Hepatocyte (in vitro differentiated cells): ENCODE results near the gene ADAM12. TPM values are rescaled to one million over a fixed set of nuclear protein-coding genes. Genes with fewer than 3 reads are reported as not detected.

Source experiments
- DNase-seq: peaks from one replicate; pipeline ENCODE4 v3.0.0-alpha.2; 2016; ENCODE audit warnings: low spot score
- H2AFZ ChIP-seq: fragments of 200-600 bp; sonication (generic); 2 replicates; pipeline ENCODE4 v1.6.0; 2016; ENCODE audit warnings: antibody characterized with exemption, mild to moderate bottlenecking
- H3K27ac ChIP-seq: fragments of 200-600 bp; sonication (generic); 2 replicates; pipeline ENCODE4 v1.5.1; 2016; ENCODE audit warnings: mild to moderate bottlenecking
- H3K27me3 ChIP-seq: fragments of 200-600 bp; sonication (generic); 2 replicates; pipeline ENCODE4 v1.6.1; 2016
- H3K36me3 ChIP-seq: fragments of 200-600 bp; sonication (generic); replicated peaks from 2 replicates; pipeline ENCODE4 v1.5.1; 2016; ENCODE audit warnings: low read depth; ENCODE audit not compliant: insufficient read depth
- H3K4me1 ChIP-seq: fragments of 200-600 bp; sonication (generic); 2 replicates; pipeline ENCODE4 v1.5.1; 2016; ENCODE audit warnings: mild to moderate bottlenecking, moderate library complexity; ENCODE audit not compliant: insufficient read depth
- H3K4me2 ChIP-seq: fragments of 200-600 bp; sonication (generic); 2 replicates; pipeline ENCODE4 v1.6.0; 2016
- H3K4me3 ChIP-seq: fragments of 200-600 bp; sonication (generic); 2 replicates; pipeline ENCODE4 v1.5.1; 2016; ENCODE audit warnings: mild to moderate bottlenecking
- H3K79me2 ChIP-seq: fragments of 200-600 bp; sonication (generic); 2 replicates; pipeline ENCODE4 v1.6.0; 2017; ENCODE audit warnings: mild to moderate bottlenecking
- H3K9me2 ChIP-seq: fragments of 200-600 bp; sonication (generic); replicated peaks from 2 replicates; pipeline ENCODE4 v1.6.0; 2017; ENCODE audit warnings: mild to moderate bottlenecking; ENCODE audit not compliant: insufficient read depth
- H3K9me3 ChIP-seq: fragments of 200-600 bp; sonication (generic); 2 replicates; pipeline ENCODE4 v1.5.1; 2016; ENCODE audit warnings: low read depth, mild to moderate bottlenecking
- H4K20me1 ChIP-seq: fragments of 200-600 bp; sonication (generic); 2 replicates; pipeline ENCODE4 v1.6.0; 2016; ENCODE audit warnings: mild to moderate bottlenecking; ENCODE audit not compliant: insufficient read depth, poor library complexity, severe bottlenecking
- EZH2 ChIP-seq: fragments of 200-600 bp; sonication (generic); IDR thresholded peaks from 2 replicates; pipeline ENCODE4 v1.6.1; 2016; ENCODE audit warnings: antibody characterized with exemption, mild to moderate bottlenecking, borderline replicate concordance
- EZH2phosphoT487 ChIP-seq: fragments of 200-600 bp; sonication (generic); IDR thresholded peaks from one replicate; pipeline ENCODE4 v1.6.1; 2018; ENCODE audit warnings: antibody characterized with exemption, mild to moderate bottlenecking, low read depth, moderate library complexity; ENCODE audit not compliant: unreplicated experiment, severe bottlenecking
- WGBS: methylation state at CpG from one replicate; pipeline ENCODE4 v1.1.6; 2016; ENCODE audit warnings: low lambda C conversion rate; ENCODE audit errors: missing lambda C conversion rate; 5-methylcytosine and 5-hydroxymethylcytosine counted together
- polyA plus RNA-seq: library from polyadenylated mRNA; unstranded; fragments of >200 nt; fragmentation: Nextera tagmentation; extraction: Ambion mirVana; gene quantifications from 2 replicates; pipeline ENCODE4 v1.2.1, GENCODE V29; 2016
- total RNA-seq: library from RNA; depleted of rRNA; stranded (reverse); fragments of >200 nt; gene quantifications from 2 replicates; pipeline ENCODE4 v1.2.3, GENCODE V29; 2014
- TF ChIP-seq, protein P1 (sequence below): fragments of 200-600 bp; sonication (generic); IDR thresholded peaks from 2 replicates; pipeline ENCODE4 v1.5.1; 2016; ENCODE audit warnings: antibody characterized with exemption, mild to moderate bottlenecking; ENCODE audit not compliant: poor library complexity

The ADAM12 gene
- total and polyA plus RNA-seq, 2 experiments from 2014 or later = 4.9 to 11.3 TPM

DNA sequence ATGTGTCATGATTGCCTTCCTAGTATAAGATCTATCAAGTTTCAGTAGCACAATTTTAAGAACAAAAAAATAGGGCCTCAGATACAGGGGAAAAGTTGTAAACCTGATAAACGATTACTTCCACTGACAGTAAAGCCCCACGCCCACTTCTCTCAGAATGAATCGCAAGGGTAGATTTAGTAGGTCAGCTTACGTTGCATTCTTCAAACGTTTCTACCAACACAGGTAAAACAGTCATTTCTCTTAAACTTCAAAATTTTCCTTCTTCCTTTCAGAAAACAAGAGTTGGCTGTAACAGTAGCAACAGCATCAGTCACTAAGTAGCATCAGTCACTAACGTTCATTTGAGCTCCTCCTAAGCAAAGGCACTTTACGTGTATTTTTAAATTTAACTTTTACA lies 221.5 kb downstream of the ADAM12 start:
- no peak for DNase-seq
- H3K4me1 ChIP-seq = no peaks in the 10 kb centered on the region
- no peaks in the 10 kb centered on the region for H3K79me2 ChIP-seq
- no peak overlapping the region for H2AFZ ChIP-seq
- H3K27ac ChIP-seq = no peak overlapping the region
- no peak for TF ChIP-seq EZH2
- no peaks in the 10 kb centered on the region for H3K27me3 ChIP-seq
- H3K9me3 ChIP-seq = no peaks in the 10 kb centered on the region
- H3K36me3 ChIP-seq = no peaks in the 10 kb centered on the region
- no peak overlapping the region for H3K4me2 ChIP-seq
- no peaks in the 10 kb centered on the region for H4K20me1 ChIP-seq
- no peak overlapping the region for H3K4me3 ChIP-seq
- H3K9me2 ChIP-seq = no peaks in the 10 kb centered on the region
- WGBS = 81% methylated on average over 7 of the region's 7 CpGs

DNA sequence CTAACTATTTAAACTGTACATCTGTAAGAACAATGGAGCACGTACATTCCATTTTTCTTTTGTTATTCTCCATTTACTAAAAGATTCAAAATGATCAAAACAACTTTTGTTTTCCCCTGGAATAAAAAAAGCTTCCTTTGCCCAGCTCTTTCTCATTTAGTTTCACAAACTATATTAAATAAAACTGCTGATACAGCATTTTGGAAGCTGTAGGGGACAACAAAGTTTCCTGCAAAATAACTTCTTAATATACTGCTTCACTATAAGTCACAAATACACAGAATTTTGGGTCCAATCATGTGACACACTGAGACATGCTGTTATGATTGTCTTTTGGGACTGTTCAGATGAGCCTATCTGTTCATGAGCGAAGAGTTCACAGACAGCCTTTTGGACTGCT lies 222.4 kb downstream of the ADAM12 start:
- Histone ChIP-seq H3K4me2 (no peak overlapping the region), H3K9me3 (no peaks in the 10 kb centered on the region), H3K27me3 (no peaks in the 10 kb centered on the region), H4K20me1 (no peaks in the 10 kb centered on the region), H2AFZ (no peak overlapping the region), H3K4me3 (no peak overlapping the region), H3K9me2 (no peaks in the 10 kb centered on the region), H3K79me2 (no peaks in the 10 kb centered on the region), H3K4me1 (no peaks in the 10 kb centered on the region), H3K36me3 (no peaks in the 10 kb centered on the region), H3K27ac (no peak overlapping the region)
- TF ChIP-seq EZH2 (no peak), EZH2phosphoT487 (no peak)
- TF ChIP-seq, protein P1, sequence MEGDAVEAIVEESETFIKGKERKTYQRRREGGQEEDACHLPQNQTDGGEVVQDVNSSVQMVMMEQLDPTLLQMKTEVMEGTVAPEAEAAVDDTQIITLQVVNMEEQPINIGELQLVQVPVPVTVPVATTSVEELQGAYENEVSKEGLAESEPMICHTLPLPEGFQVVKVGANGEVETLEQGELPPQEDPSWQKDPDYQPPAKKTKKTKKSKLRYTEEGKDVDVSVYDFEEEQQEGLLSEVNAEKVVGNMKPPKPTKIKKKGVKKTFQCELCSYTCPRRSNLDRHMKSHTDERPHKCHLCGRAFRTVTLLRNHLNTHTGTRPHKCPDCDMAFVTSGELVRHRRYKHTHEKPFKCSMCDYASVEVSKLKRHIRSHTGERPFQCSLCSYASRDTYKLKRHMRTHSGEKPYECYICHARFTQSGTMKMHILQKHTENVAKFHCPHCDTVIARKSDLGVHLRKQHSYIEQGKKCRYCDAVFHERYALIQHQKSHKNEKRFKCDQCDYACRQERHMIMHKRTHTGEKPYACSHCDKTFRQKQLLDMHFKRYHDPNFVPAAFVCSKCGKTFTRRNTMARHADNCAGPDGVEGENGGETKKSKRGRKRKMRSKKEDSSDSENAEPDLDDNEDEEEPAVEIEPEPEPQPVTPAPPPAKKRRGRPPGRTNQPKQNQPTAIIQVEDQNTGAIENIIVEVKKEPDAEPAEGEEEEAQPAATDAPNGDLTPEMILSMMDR = no peak
- 98% methylated on average over 2 of the region's 2 CpGs for WGBS
- DNase-seq = no peak

DNA sequence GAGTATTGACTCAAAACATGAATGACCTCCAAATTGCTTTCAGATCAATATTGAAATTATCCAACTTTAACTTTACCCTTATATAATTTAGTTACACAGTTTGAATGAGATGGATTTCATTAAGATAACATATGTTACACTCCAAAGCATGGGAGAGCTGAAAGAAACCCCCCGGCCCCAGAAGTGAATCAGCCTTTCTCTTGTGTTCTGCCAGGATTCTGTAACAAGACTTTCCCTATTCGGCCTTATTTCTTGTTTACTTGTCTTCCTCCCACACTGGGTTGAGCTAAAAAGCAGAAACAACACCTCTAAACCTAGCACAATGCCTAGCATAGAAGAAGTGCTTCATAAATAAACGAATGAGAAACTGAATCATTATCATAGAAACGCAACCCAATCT lies 224.8 kb downstream of the ADAM12 start:
- Histone ChIP-seq H3K4me1 (no peaks in the 10 kb centered on the region), H3K79me2 (no peaks in the 10 kb centered on the region), H3K36me3 (no peaks in the 10 kb centered on the region), H3K9me2 (no peaks in the 10 kb centered on the region), H2AFZ (no peak overlapping the region), H3K27ac (no peak overlapping the region), H3K4me2 (no peak overlapping the region), H3K9me3 (no peaks in the 10 kb centered on the region), H3K4me3 (no peak overlapping the region), H3K27me3 (no peaks in the 10 kb centered on the region), H4K20me1 (no peaks in the 10 kb centered on the region)
- TF ChIP-seq EZH2phosphoT487 (no peak), EZH2 (no peak)
- TF ChIP-seq, protein P1 = no peak
- WGBS = 91% methylated on average over 4 of the region's 4 CpGs
- no peak for DNase-seq

DNA sequence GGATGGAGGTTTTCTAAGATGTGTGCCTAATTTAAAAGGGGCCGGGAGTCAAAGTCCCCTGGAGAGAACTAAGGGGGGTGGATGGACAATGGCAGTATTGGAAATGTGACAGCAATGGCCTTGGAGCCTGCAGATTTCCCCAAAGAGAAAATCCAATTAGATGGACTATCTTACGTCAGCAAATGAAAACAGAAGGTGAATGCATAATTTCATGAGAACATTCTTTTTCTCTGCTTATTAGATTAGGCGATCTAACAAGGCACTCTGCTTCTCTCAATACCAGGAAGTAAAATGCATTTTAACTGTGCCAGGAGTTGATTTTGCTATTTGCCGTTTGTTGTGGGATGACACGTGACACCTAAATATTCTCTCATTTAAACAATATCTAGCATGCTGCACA lies 226.6 kb downstream of the ADAM12 start:
- WGBS = 84% methylated on average over 5 of the region's 5 CpGs
- no peak overlapping the region for H3K4me3 ChIP-seq
- no peak for DNase-seq
- no peaks in the 10 kb centered on the region for H3K9me3 ChIP-seq
- no peaks in the 10 kb centered on the region for H3K9me2 ChIP-seq
- TF ChIP-seq EZH2phosphoT487 (no peak), EZH2 (no peak)
- TF ChIP-seq, protein P1 = no peak
- no peak overlapping the region for H2AFZ ChIP-seq
- no peaks in the 10 kb centered on the region for H3K36me3 ChIP-seq
- H3K27ac ChIP-seq = no peak overlapping the region
- no peaks in the 10 kb centered on the region for H3K79me2 ChIP-seq
- H3K4me2 ChIP-seq = no peak overlapping the region
- H3K27me3 ChIP-seq = no peaks in the 10 kb centered on the region
- no peaks in the 10 kb centered on the region for H4K20me1 ChIP-seq
- H3K4me1 ChIP-seq = no peaks in the 10 kb centered on the region
